ENCODE results near the gene EDEM3.

DNA sequence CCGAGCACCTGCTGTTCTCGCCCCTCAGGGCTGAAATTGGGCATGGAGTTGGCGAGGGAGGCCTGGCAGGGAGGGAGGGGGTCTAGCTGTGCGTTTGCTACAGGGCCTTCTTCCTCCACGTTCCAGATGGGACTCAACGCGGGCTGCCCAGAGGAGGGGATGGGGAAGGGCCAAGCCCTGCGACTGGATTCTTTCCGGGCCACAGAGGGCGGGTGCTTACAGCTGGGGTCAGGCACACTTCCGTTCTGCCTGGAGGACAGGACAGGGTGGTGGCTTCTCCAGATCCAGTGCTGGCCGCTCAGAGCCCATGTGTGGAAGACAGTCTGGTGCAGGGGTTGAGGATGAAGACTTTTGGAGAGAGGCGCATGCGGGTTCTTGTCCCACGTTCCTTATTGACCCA is 90.0 kb downstream of the EDEM3 start:
- TF ChIP-seq POLR2A (IDR thresholded peaks at IDR 0.05), result no peak
- no peak for TF ChIP-seq CTCF (IDR thresholded peaks at IDR 0.05)
